Globus pallidus (tissue), 1 donor: ENCODE measurements around the gene RAB3IP.

Source experiments
- DNase-seq: peaks from one replicate; pipeline ENCODE4 v3.0.0-alpha.2; 2015; ENCODE audit warnings: low spot score

The RAB3IP gene, protein sequence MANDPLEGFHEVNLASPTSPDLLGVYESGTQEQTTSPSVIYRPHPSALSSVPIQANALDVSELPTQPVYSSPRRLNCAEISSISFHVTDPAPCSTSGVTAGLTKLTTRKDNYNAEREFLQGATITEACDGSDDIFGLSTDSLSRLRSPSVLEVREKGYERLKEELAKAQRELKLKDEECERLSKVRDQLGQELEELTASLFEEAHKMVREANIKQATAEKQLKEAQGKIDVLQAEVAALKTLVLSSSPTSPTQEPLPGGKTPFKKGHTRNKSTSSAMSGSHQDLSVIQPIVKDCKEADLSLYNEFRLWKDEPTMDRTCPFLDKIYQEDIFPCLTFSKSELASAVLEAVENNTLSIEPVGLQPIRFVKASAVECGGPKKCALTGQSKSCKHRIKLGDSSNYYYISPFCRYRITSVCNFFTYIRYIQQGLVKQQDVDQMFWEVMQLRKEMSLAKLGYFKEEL

DNA sequence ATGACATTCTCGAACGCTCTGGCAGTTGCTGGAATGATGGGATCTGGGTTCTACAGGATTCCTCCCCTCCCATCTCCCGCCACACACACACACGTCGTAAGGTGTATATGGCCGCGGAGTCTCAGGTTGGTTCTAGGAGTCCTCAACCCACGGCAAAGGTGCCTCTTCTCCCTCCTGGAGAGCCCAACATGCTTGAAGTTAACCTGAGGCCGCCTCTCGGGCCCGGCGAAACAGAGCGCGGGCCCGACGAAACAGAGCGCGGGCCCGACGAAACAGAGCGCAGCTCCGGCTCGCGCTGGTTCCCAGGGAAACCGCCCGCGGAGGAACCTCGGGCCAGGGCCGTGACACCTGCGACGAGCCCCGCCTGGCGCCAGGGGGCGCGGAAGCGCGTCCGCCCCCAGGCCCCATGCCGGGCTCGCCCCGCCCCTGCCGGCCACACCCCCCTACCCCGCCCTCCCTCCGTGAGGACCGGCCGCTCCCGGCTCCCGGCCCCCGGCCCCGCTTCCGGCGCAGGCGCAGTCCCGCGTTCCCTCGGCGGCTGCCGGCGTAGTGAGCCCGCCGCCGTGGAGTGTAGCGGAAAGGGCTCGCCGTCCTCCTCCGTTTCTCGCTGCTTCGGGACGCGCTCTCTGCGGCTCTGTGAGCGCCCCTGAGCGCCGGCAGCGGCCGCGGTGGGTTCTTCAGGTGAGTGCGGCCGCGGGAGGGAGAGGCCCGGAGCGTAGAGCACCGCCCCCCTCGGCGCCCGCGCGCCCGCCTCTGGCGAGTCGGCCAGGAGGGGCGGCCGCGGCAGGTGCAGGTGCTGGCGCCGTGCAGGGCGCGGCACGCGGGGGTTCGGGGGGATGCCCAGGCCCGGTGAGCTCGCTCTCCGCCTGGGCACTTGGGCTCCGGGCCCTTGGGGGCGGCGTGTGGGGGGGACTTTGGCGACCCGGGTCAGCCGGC lies at the start of gene RAB3IP:
Gene RAB3IP, plus strand, starts transcription at position 510 of the 936 bp plus-strand sequence. CDS start 16,549 bp downstream, outside the sequence.
- DNase-seq: peak; percentile 84

DNA sequence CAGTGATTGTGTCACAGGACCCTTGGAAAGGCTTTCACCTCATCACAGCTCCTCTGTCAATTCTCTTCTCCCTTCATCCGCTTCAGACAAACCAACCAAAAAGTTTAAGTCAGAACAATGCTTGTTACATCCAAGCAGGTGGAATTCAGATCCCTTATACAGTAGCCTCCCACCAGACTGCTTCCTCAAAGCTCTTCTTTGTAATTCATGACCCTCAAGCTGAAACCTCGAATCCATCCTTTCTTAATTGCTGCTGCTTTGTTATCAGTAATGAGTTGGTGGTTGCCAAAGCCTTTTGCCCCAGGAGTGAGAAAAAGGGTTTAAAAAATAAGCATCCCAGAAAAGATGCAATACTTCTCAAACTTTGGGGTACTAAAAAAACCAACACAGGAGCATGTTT lies 49.0 kb upstream of the RAB3IP start:
- DNase-seq: no peak

DNA sequence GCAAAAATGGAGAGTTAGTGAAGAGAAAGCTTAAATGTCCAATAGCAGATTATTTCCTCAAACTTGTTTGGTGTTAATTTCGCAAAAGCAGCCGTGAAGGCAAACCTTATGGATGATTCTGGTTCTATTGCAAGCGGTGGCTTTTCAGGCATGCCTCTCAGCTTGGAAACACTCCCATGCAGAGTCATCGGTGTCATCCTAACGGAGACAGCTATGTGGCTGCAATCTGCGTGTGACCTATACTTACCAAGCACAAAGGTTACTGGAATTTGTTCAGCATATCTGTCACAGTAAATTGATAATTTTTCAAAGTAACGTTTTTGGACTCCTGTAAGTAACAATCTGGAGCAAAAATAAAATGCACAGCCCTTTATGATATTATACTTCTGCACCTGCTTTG lies 44.5 kb upstream of the RAB3IP start:
- DNase-seq: no peak

DNA sequence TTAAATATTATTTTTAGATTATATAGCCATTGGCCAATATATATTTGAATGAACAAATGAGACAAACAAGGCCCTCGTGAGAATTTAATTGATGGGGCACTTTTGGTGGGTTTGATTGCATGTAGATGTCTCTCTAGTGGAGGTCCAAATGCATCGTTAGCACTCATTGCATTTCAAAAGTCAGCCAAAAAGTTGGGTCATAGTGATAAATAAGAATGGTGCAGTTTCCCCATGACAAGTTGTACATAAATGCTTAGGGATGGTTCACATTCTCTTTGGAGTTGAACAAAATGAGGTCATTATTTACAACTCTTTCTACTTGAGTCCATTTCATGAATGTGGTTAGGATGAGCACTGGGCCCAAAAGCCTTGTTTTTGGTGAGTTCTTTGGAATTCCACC lies 40.6 kb upstream of the RAB3IP start:
- no peak for DNase-seq

DNA sequence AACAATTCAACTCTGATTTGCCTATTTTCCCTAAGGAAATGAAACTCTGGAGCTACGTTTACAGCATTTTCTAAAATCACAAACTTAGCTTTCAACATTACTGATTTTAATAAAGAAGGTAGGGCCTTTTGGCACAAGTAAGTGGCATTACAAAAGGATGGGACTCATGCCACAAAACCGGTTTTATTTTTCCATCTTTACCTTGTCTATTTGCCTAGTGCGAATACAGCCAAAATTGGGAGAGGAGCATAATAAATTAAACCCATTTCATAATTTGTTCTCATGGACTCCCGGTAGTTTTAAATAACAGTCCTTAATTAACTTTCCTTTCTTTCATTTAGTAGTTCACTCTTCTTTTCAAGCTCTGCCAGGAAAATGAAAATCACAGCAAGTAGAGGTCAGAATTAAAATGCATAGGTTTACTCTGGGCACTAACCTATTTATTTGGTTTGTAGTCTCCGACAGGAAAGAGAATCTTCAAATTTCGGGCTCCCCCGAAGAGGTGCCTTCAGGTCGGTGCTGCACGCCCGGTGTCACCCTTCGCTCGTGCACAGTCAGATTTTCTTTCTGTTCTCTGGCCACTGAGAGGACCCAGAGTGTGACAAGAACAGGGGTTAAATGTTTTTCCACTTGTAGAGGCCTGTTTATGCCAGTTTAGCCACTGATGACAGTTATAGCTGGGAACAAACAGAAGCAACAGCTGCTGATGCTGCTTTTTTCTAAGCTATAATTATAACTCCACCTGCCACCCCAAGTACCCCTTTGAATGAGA lies 39.7 kb upstream of the RAB3IP start, which contains the start of gene BEST3:
Gene BEST3, minus strand, starts transcription at position 535 of the 772 bp plus-strand sequence. CDS start 1,505 bp downstream, outside the sequence.
- no peak for DNase-seq

DNA sequence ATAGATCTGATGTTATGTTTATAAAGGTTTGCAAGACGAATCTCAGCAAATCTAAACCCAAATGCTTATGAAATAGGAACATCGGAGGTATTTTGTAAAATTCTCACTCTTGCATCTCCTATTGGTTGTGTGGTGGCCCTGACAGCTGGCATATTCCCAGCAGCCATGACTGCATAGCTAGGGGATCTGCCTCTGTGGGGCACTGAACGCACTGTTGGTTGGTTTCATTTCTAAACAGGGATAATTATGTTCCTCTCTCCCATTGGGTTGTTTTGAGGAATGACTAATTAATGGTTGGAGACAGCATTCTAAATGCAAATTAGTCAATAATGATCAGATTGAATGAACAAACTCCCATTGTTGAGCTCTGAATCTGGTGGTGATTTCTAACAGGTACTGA lies 36.8 kb upstream of the RAB3IP start:
- peak; percentile 55 for DNase-seq

DNA sequence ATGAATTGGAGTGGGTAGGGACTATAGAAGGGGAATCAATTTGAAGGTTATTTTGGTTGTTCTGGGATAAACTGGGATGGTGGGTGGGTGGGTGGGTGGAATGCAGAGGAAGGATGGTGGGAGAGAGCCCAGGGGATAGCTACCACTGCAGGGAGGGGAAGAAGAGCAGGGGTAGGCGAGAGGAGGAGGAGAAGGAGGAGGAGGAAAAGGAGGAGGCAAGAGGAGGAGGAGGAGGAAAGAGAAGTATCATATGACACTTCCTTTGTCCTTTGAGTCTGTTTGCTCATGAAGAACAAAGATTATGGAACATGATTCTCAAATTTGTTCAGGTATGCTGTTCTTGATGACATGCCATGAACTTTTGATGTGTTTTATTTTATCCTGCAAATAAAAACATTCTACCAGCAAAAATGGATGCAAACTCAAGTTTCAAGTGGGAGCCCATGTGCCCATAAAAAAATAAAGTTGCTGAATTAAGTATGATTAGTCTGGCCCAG lies 35.5 kb upstream of the RAB3IP start:
- no peak for DNase-seq

DNA sequence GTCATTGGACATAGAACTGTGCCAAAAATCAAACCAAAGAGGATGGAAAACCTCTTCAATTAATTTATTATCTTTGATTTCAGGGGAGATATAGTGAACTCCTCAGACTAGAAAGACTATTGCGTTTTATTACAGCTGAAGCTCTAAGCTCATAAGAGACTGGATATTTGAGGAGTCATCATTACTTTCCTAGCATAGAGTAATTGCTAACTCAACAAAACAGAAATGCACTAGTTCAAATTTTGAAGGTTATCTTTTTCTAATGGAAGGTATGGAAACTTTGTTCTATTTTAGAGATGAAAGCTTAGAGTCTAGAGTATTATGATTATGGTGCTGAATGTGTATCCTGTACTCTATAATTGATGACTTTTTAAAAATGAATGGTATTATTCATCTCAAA lies 34.3 kb upstream of the RAB3IP start:
- DNase-seq: no peak

DNA sequence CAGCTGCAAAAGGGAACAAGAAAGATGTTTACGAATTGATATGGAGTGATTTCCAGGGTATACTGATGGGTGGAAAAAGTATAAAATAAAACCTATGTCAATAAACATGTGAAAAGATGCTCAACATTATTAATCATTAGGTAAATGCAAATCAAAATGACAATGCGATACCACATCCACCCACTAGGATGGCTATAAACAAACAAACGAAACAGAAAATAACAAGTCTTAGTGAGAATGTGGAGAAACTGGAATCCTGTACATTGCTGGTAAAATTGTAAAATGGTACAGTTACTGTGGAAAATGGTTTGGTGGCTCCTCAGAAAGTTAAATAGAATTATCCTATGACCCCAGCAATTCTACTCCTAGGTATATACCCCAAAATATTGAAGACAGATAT lies 30.0 kb upstream of the RAB3IP start:
- no peak for DNase-seq

DNA sequence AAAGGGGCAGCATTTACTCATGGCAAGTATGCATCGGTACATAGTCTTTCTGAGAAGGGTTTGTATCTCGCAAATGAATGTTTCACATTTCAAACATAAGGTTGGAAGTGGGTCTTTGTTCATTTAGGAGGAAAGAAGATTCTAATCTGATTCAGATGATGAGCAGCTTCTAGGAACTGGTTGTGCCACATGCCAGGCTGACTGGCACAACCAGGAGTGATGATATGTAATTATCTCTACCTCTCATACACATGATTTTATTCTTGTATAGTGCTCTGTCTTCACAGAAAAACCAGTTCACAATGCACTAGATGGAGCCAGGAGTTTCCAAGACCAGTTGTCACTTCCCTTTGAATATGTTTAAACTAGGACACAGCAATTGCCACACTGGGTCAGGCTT lies 25.8 kb upstream of the RAB3IP start:
- no peak for DNase-seq

DNA sequence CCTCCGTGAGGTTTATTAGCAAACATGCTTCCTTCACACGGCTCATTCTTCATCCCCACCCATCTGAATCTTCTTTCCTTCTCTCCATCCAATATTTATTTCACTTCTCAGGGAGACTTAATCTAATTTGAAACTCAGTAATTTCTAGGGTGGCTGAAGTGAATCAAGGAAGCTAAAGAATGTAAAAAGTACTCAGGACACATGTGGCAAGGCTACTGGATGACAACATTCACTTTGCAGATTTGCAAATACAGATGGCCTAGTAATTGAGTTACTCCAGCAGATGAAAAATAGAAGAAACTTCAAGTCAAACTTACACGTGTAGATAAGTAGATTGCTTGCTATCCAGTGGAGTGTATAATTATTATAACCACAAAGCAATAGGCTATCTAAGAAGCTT lies 24.1 kb upstream of the RAB3IP start:
- DNase-seq: no peak

DNA sequence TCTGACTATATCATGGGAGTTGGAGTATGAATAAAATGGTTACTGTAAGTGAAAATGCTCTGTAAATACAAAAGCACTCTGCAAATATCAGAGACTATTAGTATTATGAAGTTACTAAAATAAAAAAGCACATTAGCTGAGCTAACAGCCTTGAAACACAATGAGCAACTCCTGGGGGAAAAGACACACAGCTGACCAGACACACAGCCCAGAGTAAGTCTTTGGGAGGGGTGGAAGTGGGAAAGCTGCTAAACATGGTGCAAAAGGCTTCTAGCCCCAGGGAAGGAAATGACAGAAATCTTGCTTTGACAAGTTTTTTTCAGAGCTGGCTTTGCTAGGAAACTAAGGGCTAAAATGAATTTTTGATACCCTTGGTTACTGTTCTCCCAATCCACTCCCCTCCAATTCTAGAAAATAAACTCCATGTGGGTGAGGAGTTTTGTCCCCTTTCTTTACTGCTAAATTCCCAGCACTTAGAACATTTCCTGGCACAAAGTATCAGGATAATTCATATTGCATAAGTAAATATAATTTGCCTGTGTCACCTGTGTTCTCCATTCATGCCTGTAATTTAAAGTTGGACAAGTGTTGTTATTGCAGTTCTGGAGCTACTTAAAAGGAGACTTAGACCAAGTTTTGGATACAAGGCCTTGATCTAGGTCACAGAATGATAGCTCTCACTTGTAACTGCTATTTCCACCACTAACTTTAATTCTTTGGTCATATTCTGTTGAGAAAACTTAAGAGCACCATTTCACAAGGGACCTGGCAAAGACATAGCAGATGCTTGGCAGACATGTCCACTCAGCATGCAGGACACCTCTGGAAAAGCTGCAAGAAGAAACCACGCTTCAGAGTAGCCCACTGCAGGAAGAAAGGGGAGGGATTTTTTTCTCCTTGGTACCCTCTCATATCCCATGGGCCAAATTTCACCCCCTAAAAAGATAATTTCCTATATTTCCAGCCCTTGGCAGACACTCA lies 19.0 kb upstream of the RAB3IP start:
- no peak for DNase-seq

DNA sequence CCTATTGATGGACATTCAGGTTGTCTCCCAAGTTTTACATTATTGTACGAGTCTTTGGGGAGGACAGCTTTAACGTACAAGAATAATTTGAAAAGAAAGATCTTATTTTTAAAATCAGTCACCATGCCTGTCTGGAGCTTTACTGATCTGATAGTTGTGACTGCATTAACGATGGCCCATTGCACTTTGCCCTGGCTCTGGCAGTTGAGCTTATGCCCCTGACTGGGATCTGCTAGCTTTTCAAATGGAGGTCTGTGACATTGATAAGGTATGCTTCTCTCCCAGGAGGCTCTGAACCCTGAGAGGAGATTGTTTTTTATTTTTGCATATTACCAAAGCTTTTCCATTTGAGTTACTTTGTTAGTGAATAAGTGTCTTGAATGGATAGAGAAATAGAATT lies 17.9 kb upstream of the RAB3IP start:
- DNase-seq: no peak

DNA sequence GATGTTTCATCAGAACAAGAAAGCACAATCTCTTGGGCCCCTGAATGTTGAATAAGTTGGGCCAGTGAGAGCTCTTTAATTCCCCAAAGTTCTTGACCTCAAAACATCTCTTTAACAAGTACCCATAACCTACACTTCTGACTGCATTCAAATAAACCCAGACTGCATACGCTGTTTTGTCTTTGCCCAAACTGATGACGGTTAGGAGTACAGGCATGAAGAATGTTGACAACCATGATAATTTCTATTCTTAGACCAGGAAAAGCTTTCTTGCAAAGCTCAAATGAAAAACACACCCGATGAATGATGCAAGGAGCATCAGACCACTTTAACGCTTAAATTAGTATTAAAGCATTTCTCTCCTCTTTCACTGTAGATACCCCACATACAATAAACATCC lies 11.7 kb upstream of the RAB3IP start:
- no peak for DNase-seq

DNA sequence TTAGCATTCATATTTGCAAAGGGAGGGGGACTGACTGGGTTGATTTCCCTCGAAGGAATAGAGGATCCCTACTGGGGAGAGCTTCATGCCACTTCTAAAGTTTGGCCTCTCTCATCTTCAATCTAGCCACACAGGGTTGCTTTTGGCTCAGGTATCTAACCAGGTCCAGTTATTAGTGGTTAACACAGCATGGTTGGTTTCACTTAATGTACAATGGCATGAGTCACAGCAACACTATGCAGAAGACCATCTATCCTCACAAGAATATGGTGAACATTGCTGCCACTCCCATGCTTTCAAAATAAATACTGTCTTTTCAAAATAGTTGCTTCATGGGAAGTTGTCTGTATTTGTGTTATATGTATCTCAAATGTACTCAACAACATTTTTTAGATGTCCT lies 6.6 kb upstream of the RAB3IP start:
- DNase-seq: no peak

DNA sequence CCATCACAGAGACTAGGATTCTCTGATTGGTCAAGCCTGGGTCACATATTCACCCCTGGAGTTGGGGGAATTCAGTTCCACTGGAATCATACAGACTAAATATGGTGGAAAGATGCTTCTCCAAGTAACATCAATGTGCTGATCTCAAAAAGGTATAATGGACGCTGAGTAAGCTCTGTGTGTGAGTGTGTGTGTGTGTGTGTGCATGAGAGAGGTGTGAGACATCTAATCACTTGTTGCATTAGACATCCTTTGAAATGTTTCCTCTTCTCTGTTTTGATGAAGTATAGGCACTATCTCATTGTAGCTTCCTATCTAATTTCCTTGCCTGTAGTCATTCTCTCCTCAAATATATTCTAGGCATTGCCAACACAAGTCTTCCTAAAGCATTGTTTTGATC lies 5.0 kb upstream of the RAB3IP start:
- no peak for DNase-seq

DNA sequence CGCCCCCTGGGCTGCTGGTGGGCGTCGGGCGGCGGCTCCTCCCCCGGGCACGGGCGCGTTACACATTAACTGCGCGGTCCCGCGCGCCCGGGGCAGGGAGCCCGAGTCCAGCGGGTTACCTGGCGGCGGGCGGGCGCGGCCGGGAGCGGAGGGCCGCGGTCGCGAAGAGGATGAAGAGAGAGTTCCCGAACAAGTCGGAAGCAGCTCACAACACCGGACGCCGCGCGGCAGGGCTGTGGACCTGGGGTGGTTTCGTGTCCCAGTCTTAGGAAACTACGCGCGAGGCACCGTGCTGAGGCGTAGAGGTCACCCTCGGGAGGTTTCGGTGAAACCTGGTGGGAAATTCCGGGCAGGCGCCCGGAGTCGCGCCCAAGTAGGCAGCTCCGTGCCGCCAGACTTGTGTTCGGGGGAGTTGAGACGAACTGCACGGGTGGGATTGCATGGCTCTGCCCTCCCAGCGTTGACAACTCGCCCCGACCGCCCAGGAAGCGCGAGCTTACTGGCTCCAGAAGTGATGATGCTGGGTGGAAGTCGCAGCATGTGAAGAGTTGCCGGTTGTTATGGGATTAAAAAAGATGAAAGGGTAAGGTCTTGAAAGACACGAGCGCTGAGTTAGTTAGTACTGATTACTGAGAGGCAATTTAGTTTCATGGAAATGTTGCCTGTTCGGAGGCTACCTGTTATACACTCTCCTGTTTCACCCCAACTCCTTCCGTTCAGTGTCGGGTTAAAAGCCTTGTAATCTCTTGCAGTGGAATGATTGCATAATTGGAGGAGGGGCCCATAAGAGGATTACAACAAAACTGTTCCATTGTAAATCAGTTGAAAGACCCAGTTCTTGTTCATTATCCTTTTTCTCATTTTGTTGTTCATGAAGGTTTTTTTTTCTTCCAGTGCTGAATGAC lies 879 bp downstream of the RAB3IP start:
- DNase-seq: peak; percentile 60

DNA sequence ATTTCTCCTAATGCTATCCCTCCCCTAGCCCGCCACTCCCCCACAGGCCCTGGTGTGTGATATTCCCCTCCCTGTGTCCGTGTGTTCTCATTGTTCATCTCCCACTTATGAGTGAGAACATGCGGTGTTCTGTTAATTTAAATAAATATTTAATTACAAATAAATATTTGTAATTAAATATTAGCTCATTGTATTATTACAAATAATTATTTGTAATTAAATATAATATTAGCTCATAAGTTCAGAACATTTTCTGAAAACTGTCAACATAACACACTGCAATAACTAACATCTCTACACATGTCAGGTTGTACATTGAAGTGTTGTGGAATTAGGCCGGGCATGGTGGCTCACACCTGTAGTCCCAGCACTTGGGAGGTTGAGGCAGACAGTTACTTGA lies 5.4 kb downstream of the RAB3IP start:
- DNase-seq: no peak

DNA sequence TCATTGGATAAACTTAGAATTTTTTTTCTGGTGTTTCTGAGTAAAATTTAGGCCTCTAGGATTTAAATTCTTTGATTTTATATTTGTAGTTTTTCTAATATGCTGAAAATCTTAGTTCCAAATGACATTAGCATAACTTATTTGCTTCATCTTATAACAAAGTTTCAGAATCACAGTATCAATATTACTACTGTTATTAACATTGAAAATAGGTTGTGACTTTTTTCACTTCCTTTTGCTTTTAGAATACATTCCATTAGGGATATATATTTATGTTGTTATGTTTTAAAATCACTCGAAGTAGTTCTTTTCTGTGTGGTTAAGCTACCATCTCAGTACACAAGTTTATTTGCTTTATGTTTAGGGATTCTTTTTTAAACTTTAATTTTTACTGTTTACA lies 12.8 kb downstream of the RAB3IP start:
- DNase-seq: no peak

DNA sequence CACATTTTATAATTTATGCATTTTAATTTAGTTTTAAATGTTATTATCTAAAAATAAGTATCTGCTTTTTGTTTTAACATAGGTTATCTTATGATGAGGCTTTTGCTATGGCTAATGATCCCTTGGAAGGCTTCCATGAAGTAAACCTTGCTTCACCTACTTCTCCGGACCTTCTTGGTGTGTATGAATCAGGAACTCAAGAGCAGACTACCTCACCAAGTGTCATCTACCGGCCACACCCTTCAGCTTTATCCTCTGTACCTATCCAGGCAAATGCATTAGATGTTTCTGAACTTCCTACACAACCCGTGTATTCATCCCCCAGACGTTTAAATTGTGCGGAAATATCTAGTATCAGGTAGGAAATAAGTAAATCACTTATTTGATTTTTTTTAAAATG lies 16.6 kb downstream of the RAB3IP start:
- no peak for DNase-seq
